Ovary (tissue), 9 donors: Measurements from ENCODE around the gene CHTOP. TPM values are rescaled to one million over a fixed set of nuclear protein-coding genes. Genes with fewer than 3 reads are reported as not detected.

Experiments
- DNase-seq, 5 donors: peaks; one replicate each; pipeline ENCODE4 v3.0.0-alpha.2; 2019 to 2020
- H3K27ac ChIP-seq, 2 donors: fragments of 200-600 bp; one replicate each; pipeline versions ENCODE4 v1.5.1 to v1.8.0; 2019 to 2022
- H3K27me3 ChIP-seq: fragments of 200-600 bp; one replicate; pipeline ENCODE4 v1.8.0; 2022
- H3K36me3 ChIP-seq: fragments of 200-600 bp; sonication (generic); one replicate; pipeline ENCODE4 v1.5.1; 2019
- H3K4me1 ChIP-seq: one replicate; pipeline ENCODE4 v1.8.1; 2013; ENCODE audit warnings: mild to moderate bottlenecking, moderate library complexity; ENCODE audit not compliant: insufficient read depth
- H3K4me3 ChIP-seq: fragments of 200-600 bp; sonication (generic); one replicate; pipeline ENCODE4 v1.5.1; 2017
- H3K9me3 ChIP-seq, 2 donors: fragments of 200-600 bp in 1 of 2; sonication (generic) in 1 of 2; one replicate each; pipeline versions ENCODE4 v1.5.1 to v1.8.1; 2013 to 2019; ENCODE audit warnings: mild to moderate bottlenecking in 1 of 2, moderate library complexity in 1 of 2
- CTCF ChIP-seq, 3 donors: fragments of 450-650 bp in 2 of 3; fragments of 200-600 bp in 1 of 3; IDR thresholded peaks; one replicate each; pipeline versions ENCODE4 v1.5.1 to v1.8.0; 2016 to 2022; ENCODE audit warnings: antibody characterized with exemption in 3 of 3, mild to moderate bottlenecking in 1 of 3
- EP300 ChIP-seq: sonication (generic); formaldehyde crosslinking; IDR thresholded peaks from one replicate; pipeline ENCODE4 v1.6.1; 2017; ENCODE audit warnings: antibody characterized with exemption
- POLR2A ChIP-seq: fragments of 450-650 bp; IDR thresholded peaks from one replicate; pipeline ENCODE4 v1.6.1; 2017; ENCODE audit warnings: antibody characterized with exemption, mild to moderate bottlenecking, moderate library complexity
- WGBS, 3 donors: extraction: QIAGEN DNeasy Blood & Tissue Kit in 1 of 3; methylation state at CpG; one replicate each; pipeline versions ENCODE4 v1.1.5 to v1.1.7; 2013 to 2017; 5-methylcytosine and 5-hydroxymethylcytosine counted together
- intact Hi-C, 4 donors: fragments of 100-400 bp; cut with DNase I; formaldehyde crosslinking; loops; one replicate each; pipeline versions ENCODE4 v1.11.0 to v1.15.1; 2022 to 2023
- polyA plus RNA-seq, 2 donors: library from polyadenylated mRNA; stranded (reverse); fragments of 200-250 nt in 1 of 2; fragments of 350-450 nt in 1 of 2; fragmentation: Illumina TruSeq in 1 of 2; extraction: RNeasy Lipid Tissue Mini Kit (QIAGEN cat#74804) in 1 of 2; gene quantifications; one replicate each; pipeline ENCODE4 v1.2.3, GENCODE V29; 2013 to 2014
- total RNA-seq, 7 donors: library from RNA; depleted of rRNA in 2 of 7; stranded (reverse); fragments of >200 nt in 2 of 7; fragmentation: NEBNext Ultra II Directional in 3 of 7; extraction: Animal tissue kit (Norgen Biotek cat#: 25700) in 3 of 7; gene quantifications; one replicate each; pipeline versions ENCODE4 v1.1.0 to v1.2.4, GENCODE V29; 2016 to 2023
- donor health status: DM: no; HTN: no; CAD: no; lungs with moderate emphysema.
- donor health status: DM: no; HTN: no; CAD: no.
- donor health status: Bipolar disorder and iron deficiency.
- donor health status: DM: yes; HTN: yes; CAD: no.
- donor health status: DM: no; HTN: no; CAD: no.
- donor health status: DM: yes; HTN: yes; CAD: no.

CHTOP gene
- total and polyA plus RNA-seq, 9 donors: 54.0 to 91.1 (median 72.9) TPM

GRCh38 chr1:153630384-153630783 is 3.5 kb upstream of the CHTOP start:
- Histone ChIP-seq H3K36me3 (no peaks in the 10 kb centered on the region), H3K27ac (no peak overlapping the region), H3K4me1 (peaks cover 3% of the 10 kb centered on the region), H3K4me3 (no peak overlapping the region), H3K9me3 (no peaks in the 10 kb centered on the region), H3K27me3 (no peaks in the 10 kb centered on the region)
- intact Hi-C loops: loop anchor here in 1 of 4 donors (10.0 kb wide), 1 partner anchor 116 kb away; no protein-coding TSS in a partner anchor
- TF ChIP-seq POLR2A (no peak), CTCF (IDR thresholded peaks at IDR 0.05) (no peak), EP300 (no peak)
- no peak for DNase-seq
- WGBS, 3 donors: 85 to 91% (median 89%) methylated on average over 7 of the region's 7 CpGs

DNA sequence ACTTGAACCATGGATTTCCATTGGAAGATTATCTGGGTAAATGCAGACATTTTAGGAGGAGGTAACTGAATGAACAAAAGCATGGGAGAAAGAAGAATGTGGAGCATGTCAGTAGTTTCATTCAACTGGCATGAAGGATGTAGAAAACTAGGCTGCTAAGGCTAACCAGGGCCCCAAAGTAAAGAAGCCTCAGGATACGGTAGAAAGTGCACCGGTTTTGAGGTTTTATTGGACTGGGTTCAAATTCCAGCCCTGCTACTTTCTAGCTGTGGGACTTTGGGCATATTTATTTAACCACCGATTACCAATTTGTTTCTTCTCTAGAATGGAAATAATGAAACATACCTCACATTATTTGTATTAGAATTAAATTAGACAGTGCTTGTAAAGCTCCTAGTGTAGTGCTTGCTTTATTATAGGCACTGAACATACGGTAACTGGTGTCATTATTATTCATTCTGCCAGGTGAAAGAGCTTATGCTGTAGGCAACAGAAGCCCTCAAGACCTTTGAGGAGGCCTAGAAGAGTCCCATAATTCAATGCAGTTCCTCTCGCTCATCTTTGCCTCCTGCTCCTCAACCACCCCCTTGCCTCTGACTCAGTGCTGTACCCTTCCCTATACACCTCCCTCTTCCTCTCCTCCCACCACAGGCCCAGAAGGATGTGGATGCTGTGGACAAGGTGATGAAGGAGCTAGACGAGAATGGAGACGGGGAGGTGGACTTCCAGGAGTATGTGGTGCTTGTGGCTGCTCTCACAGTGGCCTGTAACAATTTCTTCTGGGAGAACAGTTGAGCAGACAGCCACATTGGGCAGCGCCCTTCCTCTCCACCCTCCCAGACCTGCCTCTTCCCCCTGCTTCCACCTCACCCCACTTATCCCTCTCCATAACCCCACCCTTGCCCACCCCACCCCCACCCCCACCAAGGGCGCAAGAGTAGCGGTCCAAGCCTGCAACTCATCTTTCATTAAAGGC is 2.5 kb upstream of the CHTOP start:
- TF ChIP-seq POLR2A (no peak), CTCF (IDR thresholded peaks at IDR 0.05) (no peak), EP300 (no peak)
- no peak overlapping the region for H3K27ac ChIP-seq
- peak in 1 of 5 donors; percentile 26 for DNase-seq
- WGBS, 3 donors: 79 to 81% (median 80%) methylated on average over 10 of the region's 10 CpGs
- H3K9me3 ChIP-seq: no peaks in the 10 kb centered on the region
- H3K27me3 ChIP-seq: no peaks in the 10 kb centered on the region
- H3K4me3 ChIP-seq: no peak overlapping the region
- H3K36me3 ChIP-seq: no peaks in the 10 kb centered on the region
- intact Hi-C loops: loop anchor here in 1 of 4 donors (10.0 kb wide), 1 partner anchor 117 kb away; no protein-coding TSS in a partner anchor
- H3K4me1 ChIP-seq: peaks cover 7% of the 10 kb centered on the region

DNA sequence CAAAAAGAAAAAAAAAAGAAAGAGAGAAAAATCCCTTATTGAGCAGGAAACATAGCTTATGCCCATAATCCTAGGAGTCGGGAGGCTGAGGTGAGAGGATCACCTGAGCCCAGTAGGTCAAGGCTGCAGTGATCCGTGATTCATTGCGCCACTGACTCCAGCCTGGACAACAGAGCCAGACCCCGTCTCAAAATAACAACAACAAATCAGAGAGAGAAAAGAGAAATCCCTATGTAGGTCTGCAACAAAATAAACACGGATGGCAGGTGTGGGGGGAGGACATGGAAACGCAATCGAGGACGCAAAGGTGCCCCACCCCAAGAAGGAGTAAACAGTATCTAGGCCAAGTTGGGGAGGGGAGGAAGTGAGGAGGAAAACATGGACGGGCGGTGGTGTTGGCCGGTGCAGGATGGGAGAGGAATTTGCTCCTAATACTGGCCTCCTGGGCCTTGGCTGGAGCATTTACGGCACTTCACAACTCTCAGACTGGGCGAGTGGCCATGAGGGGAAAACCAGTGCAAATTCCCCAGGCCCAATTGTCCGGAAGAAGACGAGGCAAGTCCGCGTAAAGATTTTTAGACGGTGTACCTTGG is 609 bp upstream of the CHTOP start:
- peak in 1 of 5 donors; percentile 62 for DNase-seq
- H3K4me1 ChIP-seq: peaks cover 11% of the 10 kb centered on the region
- intact Hi-C loops: loop anchor here in 1 of 4 donors (10.0 kb wide), 1 partner anchor 118 kb away; no protein-coding TSS in a partner anchor
- H3K27ac ChIP-seq: peak overlapping the region in 1 of 2 donors; percentile 98
- H3K9me3 ChIP-seq: no peaks in the 10 kb centered on the region
- H3K36me3 ChIP-seq: no peaks in the 10 kb centered on the region
- TF ChIP-seq CTCF (IDR thresholded peaks at IDR 0.05): peak in 1 of 3 donors; percentile 14
- TF ChIP-seq EP300: no peak
- TF ChIP-seq POLR2A: no peak
- H3K4me3 ChIP-seq: peak overlapping the region; percentile 33
- WGBS, 3 donors: 28 to 34% (median 34%) methylated on average over 18 of the region's 18 CpGs
- H3K27me3 ChIP-seq: no peaks in the 10 kb centered on the region

- no peaks in the 10 kb centered on the region for H3K9me3 ChIP-seq
- peak overlapping the region in 1 of 2 donors; percentile 98 for H3K27ac ChIP-seq
- no peak for DNase-seq
- H3K4me3 ChIP-seq: peak overlapping the region; percentile 95
- H3K36me3 ChIP-seq: no peaks in the 10 kb centered on the region
- peaks cover 11% of the 10 kb centered on the region for H3K4me1 ChIP-seq
- intact Hi-C loops: loop anchor here in 1 of 4 donors (10.0 kb wide), 1 partner anchor 121 kb away; no protein-coding TSS in a partner anchor
- TF ChIP-seq EP300 (no peak), POLR2A (no peak), CTCF (IDR thresholded peaks at IDR 0.05) (no peak)
- no peaks in the 10 kb centered on the region for H3K27me3 ChIP-seq
- 68 to 84% (median 76%) methylated on average over 7 of the region's 7 CpGs for WGBS, 3 donors
Measured at GRCh38 chr1:153635872-153636271, 2.0 kb downstream of the CHTOP start.
